HepG2 (cell line): ENCODE data around the gene GAPDH. TPM values are rescaled to one million over a fixed set of nuclear protein-coding genes. Genes with fewer than 3 reads are reported as not detected.

ENCODE experiments used
- ASH2L ChIP-seq: fragments of 300-600, 200-600 bp; sonication (generic); IDR thresholded peaks from 2 replicates; pipeline ENCODE4 v1.7.0; 2017; ENCODE audit warnings: low read depth, mild to moderate bottlenecking, moderate library complexity, mixed read lengths, low read length; ENCODE audit not compliant: insufficient read length
- CAMTA2 ChIP-seq: sonication (generic); formaldehyde crosslinking; IDR thresholded peaks from 2 replicates; pipeline ENCODE4 v1.4.0; 2020; ENCODE audit warnings: mild to moderate bottlenecking, missing genetic modification reagents, borderline replicate concordance
- CREM ChIP-seq, 2 experiments: sonication (generic) in 1 of 2; formaldehyde crosslinking in 1 of 2; IDR thresholded peaks; 2 replicates each; pipeline versions ENCODE4 v1.4.0 to v1.6.1; 2016 to 2020; ENCODE audit warnings: antibody characterized with exemption in 1 of 2, mild to moderate bottlenecking in 1 of 2, missing genetic modification reagents in 1 of 2
- DMTF1 ChIP-seq: sonication (generic); formaldehyde crosslinking; IDR thresholded peaks from 2 replicates; pipeline ENCODE4 v1.4.0; 2020; ENCODE audit warnings: mild to moderate bottlenecking, missing genetic modification reagents
- HDAC6 ChIP-seq: fragments of 200-600 bp; sonication (generic); IDR thresholded peaks from 2 replicates; pipeline ENCODE4 v1.7.0; 2017; ENCODE audit warnings: mild to moderate bottlenecking, antibody characterized with exemption, low read length, low read depth
- HES4 ChIP-seq: sonication (generic); formaldehyde crosslinking; IDR thresholded peaks from 2 replicates; pipeline ENCODE4 v1.9.0; 2021; ENCODE audit warnings: mild to moderate bottlenecking, missing genetic modification reagents, borderline replicate concordance
- HIVEP1 ChIP-seq: sonication (generic); formaldehyde crosslinking; IDR thresholded peaks from 2 replicates; pipeline ENCODE4 v1.4.0; 2020; ENCODE audit warnings: mild to moderate bottlenecking, missing genetic modification reagents
- MED1 ChIP-seq: sonication (generic); formaldehyde crosslinking; IDR thresholded peaks from 2 replicates; pipeline ENCODE4 v1.4.0; 2020; ENCODE audit warnings: missing genetic modification reagents
- MTA1 ChIP-seq: sonication (generic); formaldehyde crosslinking; IDR thresholded peaks from 2 replicates; pipeline ENCODE4 v1.4.0; 2020; ENCODE audit warnings: missing genetic modification reagents, mild to moderate bottlenecking, borderline replicate concordance
- NR2F1 ChIP-seq, 2 experiments: fragments of 450-650 bp in 1 of 2; formaldehyde crosslinking in 1 of 2; IDR thresholded peaks; 2 replicates each; pipeline versions ENCODE4 v1.5.0 to v1.6.1; 2016 to 2020; ENCODE audit warnings: mild to moderate bottlenecking in 1 of 2, missing compliant biosample characterization in 1 of 2, missing genetic modification reagents in 1 of 2, moderate library complexity in 1 of 2
- NR2F2 ChIP-seq: IDR thresholded peaks from 2 replicates; pipeline ENCODE4 v1.6.1; 2012; ENCODE audit warnings: low read depth, inconsistent platforms, borderline replicate concordance
- PBX2 ChIP-seq: IDR thresholded peaks from 2 replicates; pipeline ENCODE4 v1.6.1; 2016; ENCODE audit warnings: control low read depth
- POLR2AphosphoS5 ChIP-seq: IDR thresholded peaks from 2 replicates; pipeline ENCODE4 v1.6.1; 2012; ENCODE audit warnings: low read depth, low read length
- TOE1 ChIP-seq: sonication (generic); formaldehyde crosslinking; IDR thresholded peaks from 2 replicates; pipeline ENCODE4 v1.4.0; 2020; ENCODE audit warnings: mild to moderate bottlenecking, missing genetic modification reagents
- ZC3H4 ChIP-seq: sonication (generic); formaldehyde crosslinking; IDR thresholded peaks from 2 replicates; pipeline ENCODE4 v1.4.0; 2020; ENCODE audit warnings: missing genetic modification reagents, borderline replicate concordance
- ZFYVE20 ChIP-seq: sonication (generic); formaldehyde crosslinking; IDR thresholded peaks from 2 replicates; pipeline ENCODE4 v1.8.0; 2023; ENCODE audit warnings: low read depth, mild to moderate bottlenecking, moderate library complexity, missing genetic modification reagents, borderline replicate concordance
- ZNF12 ChIP-seq: sonication (generic); formaldehyde crosslinking; IDR thresholded peaks from 2 replicates; pipeline ENCODE4 v1.5.0; 2020; ENCODE audit warnings: missing genetic modification reagents
- ZNF3 ChIP-seq: IDR thresholded peaks from 2 replicates; pipeline ENCODE4 v1.7.0; 2017; ENCODE audit warnings: inconsistent platforms
- ZNF30 ChIP-seq: sonication (generic); formaldehyde crosslinking; IDR thresholded peaks from 2 replicates; pipeline ENCODE4 v1.5.0; 2020; ENCODE audit warnings: mild to moderate bottlenecking, missing genetic modification reagents
- ZNF737 ChIP-seq: sonication (generic); formaldehyde crosslinking; IDR thresholded peaks from 2 replicates; pipeline ENCODE4 v1.5.0; 2020; ENCODE audit warnings: missing genetic modification reagents, mild to moderate bottlenecking, borderline replicate concordance
- ZNF770 ChIP-seq: sonication (generic); formaldehyde crosslinking; IDR thresholded peaks from 2 replicates; pipeline ENCODE4 v1.5.0; 2020; ENCODE audit warnings: mild to moderate bottlenecking, missing genetic modification reagents
- ZNF780A ChIP-seq: sonication (generic); formaldehyde crosslinking; IDR thresholded peaks from 2 replicates; pipeline ENCODE4 v1.8.0; 2022; ENCODE audit warnings: mild to moderate bottlenecking, missing genetic modification reagents, moderate library complexity
- ZNF781 ChIP-seq: sonication (generic); formaldehyde crosslinking; IDR thresholded peaks from 2 replicates; pipeline ENCODE4 v1.5.1; 2020; ENCODE audit warnings: borderline replicate concordance, mild to moderate bottlenecking, missing genetic modification reagents; ENCODE audit errors: not compliant biosample characterization
- ZSCAN30 ChIP-seq: sonication (generic); formaldehyde crosslinking; IDR thresholded peaks from 2 replicates; pipeline ENCODE4 v1.5.0; 2020; ENCODE audit warnings: mild to moderate bottlenecking, missing genetic modification reagents
- polyA plus RNA-seq, 8 experiments: library from polyadenylated mRNA; depleted of rRNA in 3 of 8; stranded (reverse) in 7 of 8; unstranded in 1 of 8; fragments of >200 nt; fragmentation: Illumina TruSeq in 4 of 8; extraction: Trizol in 4 of 8; gene quantifications; 2 replicates each; pipeline versions ENCODE4 v1.2.1 to v1.2.3, GENCODE V29; 2011 to 2016; ENCODE audit warnings: low read depth in 4 of 8, missing spikeins in 1 of 8, mixed read lengths in 1 of 8; ENCODE audit not compliant: insufficient read depth in 1 of 8
- total RNA-seq, 5 experiments: library from RNA; depleted of rRNA; stranded (reverse); fragments of >200 nt; fragmentation: Illumina TruSeq; extraction: Trizol; gene quantifications; 2 replicates each; pipeline ENCODE4 v1.2.3, GENCODE V29; 2016; ENCODE audit warnings: low read depth in 1 of 5

GAPDH gene
- total and polyA plus RNA-seq, 2 of the 13 experiments (the other 11 are each of a cell fraction or from before 2014, with no cell fraction given) = 3,038 to 12,722 TPM

DNA sequence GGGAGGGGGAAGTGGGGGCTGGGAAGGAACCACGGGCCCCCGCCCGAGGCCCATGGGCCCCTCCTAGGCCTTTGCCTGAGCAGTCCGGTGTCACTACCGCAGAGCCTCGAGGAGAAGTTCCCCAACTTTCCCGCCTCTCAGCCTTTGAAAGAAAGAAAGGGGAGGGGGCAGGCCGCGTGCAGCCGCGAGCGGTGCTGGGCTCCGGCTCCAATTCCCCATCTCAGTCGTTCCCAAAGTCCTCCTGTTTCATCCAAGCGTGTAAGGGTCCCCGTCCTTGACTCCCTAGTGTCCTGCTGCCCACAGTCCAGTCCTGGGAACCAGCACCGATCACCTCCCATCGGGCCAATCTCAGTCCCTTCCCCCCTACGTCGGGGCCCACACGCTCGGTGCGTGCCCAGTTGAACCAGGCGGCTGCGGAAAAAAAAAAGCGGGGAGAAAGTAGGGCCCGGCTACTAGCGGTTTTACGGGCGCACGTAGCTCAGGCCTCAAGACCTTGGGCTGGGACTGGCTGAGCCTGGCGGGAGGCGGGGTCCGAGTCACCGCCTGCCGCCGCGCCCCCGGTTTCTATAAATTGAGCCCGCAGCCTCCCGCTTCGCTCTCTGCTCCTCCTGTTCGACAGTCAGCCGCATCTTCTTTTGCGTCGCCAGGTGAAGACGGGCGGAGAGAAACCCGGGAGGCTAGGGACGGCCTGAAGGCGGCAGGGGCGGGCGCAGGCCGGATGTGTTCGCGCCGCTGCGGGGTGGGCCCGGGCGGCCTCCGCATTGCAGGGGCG, at the start of gene GAPDH (continued):
- TF ChIP-seq ZNF770 (CRISPR knock-in tag) = no peak; the same call in none of the 2 replicates
- peak; percentile 32; the same call in 1 of the 2 replicates for TF ChIP-seq ZSCAN30 (CRISPR knock-in tag)
- TF ChIP-seq ZNF781 (CRISPR knock-in tag) = peak; percentile 88
- no peak; the same call in 1 of the 2 replicates for TF ChIP-seq CREM (IDR thresholded peaks at IDR 0.05)
- no peak for TF ChIP-seq CREM (CRISPR knock-in tag; IDR thresholded peaks at IDR 0.05)
- no peak for TF ChIP-seq ZC3H4 (CRISPR knock-in tag)
- TF ChIP-seq TOE1 = no peak
- TF ChIP-seq ZNF780A (CRISPR knock-in tag) = 0 out of 2 replicates have a peak, but pooled peaks have one; percentile 12
- no peak for TF ChIP-seq CAMTA2 (CRISPR knock-in tag)
- TF ChIP-seq ZNF3 (CRISPR knock-in tag) = no peak; the same call in 1 of the 2 replicates
- no peak for TF ChIP-seq DMTF1 (CRISPR knock-in tag)
- peak; percentile 80 for TF ChIP-seq MED1
- 0 out of 2 replicates have a peak, but pooled peaks have one; percentile 31 for TF ChIP-seq ZNF30 (CRISPR knock-in tag)
- peak; percentile 42; the same call in 1 of the 2 replicates for TF ChIP-seq HIVEP1 (CRISPR knock-in tag)
- peak; percentile 59; the same call in 1 of the 2 replicates for TF ChIP-seq NR2F2
- TF ChIP-seq HES4 (CRISPR knock-in tag) = 0 out of 2 replicates have a peak, but pooled peaks have one; percentile 57
- TF ChIP-seq ASH2L = peak; percentile 89
- TF ChIP-seq NR2F1 (CRISPR knock-in tag; IDR thresholded peaks at IDR 0.05) = no peak
- TF ChIP-seq POLR2AphosphoS5 = peak; percentile 99
- no peak for TF ChIP-seq ZNF737
- no peak for TF ChIP-seq PBX2 (CRISPR knock-in tag)
- TF ChIP-seq ZFYVE20 (CRISPR knock-in tag) = no peak
- TF ChIP-seq HDAC6 = peak; percentile 86; the same call in 1 of the 2 replicates
- TF ChIP-seq ZNF12 (CRISPR knock-in tag) = no peak; the same call in 1 of the 2 replicates
- no peak; the same call in 1 of the 2 replicates for TF ChIP-seq MTA1 (CRISPR knock-in tag)
